Neural progenitor cell (in vitro differentiated cells): ENCODE results near the gene MRGPRG.

Source experiments
- CTCF ChIP-seq: fragments of 200-600 bp; sonication (generic); IDR thresholded peaks from 2 replicates; pipeline ENCODE4 v1.5.1; 2017; ENCODE audit warnings: antibody characterized with exemption, mild to moderate bottlenecking
- EZH2 ChIP-seq: fragments of 200-600 bp; sonication (generic); IDR thresholded peaks from 2 replicates; pipeline ENCODE4 v1.6.1; 2017; ENCODE audit warnings: antibody characterized with exemption, mild to moderate bottlenecking, moderate library complexity
- EZH2phosphoT487 ChIP-seq: fragments of 200-600 bp; sonication (generic); IDR thresholded peaks from 2 replicates; pipeline ENCODE4 v1.6.1; 2017; ENCODE audit warnings: antibody characterized with exemption

- TF ChIP-seq CTCF (no peak), EZH2 (no peak), EZH2phosphoT487 (no peak)
Observed at GRCh38 chr11:3206156-3206921, 12.3 kb downstream of the MRGPRG start.
